ENCODE data around the gene FAM50A.

DNA sequence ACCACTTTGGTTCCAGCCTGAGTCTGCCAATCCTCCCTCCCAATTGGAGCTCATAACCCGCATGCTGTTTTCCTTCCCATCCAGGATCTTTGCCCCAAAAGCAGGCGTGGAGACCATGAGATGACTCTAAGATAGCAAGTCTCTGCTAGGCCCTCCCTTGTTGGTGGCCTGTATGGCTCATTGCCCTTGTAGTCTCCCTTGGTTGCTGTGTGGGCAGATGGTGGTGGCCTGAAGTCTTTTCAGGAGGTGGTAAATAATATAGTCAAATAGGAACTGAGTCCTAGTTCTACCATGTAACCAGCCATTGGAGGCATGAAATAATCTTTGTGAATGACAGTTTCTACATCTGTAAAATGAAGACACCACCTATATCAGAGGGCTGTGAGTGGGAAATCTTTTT lies 14.2 kb upstream of the FAM50A start:
- TF ChIP-seq ZNF274 (IDR thresholded peaks at IDR 0.05; ENCODE audit: low read depth, low read length) (no peak), SUZ12 (IDR thresholded peaks at IDR 0.05; ENCODE audit: extremely low read depth, insufficient read depth, insufficient read length) (no peak)

Data from NT2/D1 (cell line).